Stimulated activated CD4-positive, alpha-beta T cell treated with anti-CD3 and anti-CD28 coated beads, Interleukin-1b, Interleukin-23, amount 100 ng/mL, for 24 hours (primary cell): ENCODE results near the gene JAG1.

ENCODE experiments used
- DNase-seq, 4 experiments: peaks; one replicate each; pipeline ENCODE4 v3.0.0-alpha.2; 2020; ENCODE audit warnings: low read depth in 4 of 4, low spot score in 1 of 4

Gene JAG1

DNA sequence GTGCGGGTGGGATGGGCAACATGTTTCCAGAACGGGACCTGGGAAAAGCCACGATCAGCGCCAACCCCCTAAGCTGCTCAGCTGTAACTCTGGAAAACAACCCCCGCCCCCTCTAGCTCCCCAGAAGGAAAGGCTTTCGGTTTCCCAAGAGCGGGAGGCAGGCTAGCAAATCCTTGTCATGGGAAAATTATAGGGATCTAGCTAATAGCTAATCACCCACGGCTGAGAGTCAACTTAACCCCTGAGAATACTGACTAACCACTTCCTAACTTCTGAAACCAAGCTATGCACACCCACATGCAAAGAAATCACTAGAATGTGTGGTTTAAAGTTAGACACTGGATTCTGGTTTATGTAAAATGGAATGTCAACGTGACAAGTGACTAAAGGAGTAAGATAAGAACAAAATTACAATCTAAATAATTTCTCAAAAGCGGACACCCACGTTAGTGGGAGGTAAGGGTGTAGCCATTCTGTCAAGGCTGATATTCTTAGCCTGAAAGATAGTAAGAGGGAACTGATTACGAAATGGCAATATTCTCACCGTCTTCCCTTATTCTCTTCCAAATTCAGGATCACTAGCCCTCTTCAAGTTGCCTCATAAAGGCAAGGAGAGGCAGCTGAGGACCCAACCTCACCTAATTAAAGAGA lies 20.1 kb downstream of the JAG1 start:
- no peak for DNase-seq

- no peak for DNase-seq
Observed at GRCh38 chr20:10652660-10653261, 21.0 kb downstream of the JAG1 start.

GRCh38 chr20:10652185-10652584 lies 21.6 kb downstream of the JAG1 start:
- no peak for DNase-seq

DNA sequence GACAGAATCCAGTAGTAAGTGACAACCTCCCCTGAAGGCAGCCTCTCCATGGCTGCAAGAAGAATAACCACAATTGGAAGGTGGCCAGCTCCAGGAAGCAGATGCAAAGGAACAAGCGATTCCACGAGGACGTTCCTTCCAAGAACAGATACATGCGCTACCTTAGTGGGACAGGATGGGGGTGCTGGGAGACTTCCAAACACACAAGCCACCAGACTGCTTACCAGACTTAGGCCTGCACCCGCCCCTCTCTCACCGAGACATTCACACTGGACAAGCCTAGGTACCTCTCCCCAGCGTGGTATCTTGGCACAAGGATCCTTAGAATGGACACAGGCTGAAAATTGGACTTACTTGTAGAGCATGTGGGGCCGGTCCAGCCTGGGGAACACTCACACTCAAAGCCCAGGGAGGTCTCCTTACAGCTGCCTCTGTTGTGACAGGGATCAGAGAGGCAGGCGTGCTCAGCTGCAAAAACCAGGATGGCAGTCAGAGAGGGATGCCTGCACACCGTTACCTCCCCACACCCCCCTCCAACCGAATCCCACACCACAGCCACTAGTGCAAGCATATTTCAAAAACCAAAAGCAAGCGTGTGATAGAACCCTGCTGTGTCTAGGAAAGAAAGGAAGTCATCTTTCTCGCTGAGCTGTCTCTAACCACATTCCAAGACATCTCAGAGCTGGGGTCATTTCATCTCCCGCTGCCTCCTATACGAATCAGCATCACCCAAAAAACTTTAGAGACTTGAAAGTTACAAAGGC lies 22.4 kb downstream of the JAG1 start:
- DNase-seq: no peak

DNA sequence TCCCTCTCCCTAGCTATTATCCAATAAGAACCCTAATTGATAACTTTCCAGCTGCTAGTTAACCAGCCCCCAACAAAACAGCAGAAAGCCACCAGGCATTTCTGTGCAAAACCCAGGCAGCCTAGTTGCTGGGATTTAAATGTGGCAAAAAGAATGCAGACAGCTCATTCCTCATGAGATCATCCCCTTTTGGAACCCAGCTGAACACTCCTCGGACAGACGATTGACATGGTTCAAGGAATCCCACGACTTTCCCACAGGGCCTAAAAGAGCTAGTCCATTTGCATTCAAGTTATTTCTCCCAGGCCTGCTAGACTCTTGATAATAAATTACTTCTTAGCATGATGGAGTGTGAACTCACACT lies 24.0 kb downstream of the JAG1 start:
- no peak for DNase-seq

DNA sequence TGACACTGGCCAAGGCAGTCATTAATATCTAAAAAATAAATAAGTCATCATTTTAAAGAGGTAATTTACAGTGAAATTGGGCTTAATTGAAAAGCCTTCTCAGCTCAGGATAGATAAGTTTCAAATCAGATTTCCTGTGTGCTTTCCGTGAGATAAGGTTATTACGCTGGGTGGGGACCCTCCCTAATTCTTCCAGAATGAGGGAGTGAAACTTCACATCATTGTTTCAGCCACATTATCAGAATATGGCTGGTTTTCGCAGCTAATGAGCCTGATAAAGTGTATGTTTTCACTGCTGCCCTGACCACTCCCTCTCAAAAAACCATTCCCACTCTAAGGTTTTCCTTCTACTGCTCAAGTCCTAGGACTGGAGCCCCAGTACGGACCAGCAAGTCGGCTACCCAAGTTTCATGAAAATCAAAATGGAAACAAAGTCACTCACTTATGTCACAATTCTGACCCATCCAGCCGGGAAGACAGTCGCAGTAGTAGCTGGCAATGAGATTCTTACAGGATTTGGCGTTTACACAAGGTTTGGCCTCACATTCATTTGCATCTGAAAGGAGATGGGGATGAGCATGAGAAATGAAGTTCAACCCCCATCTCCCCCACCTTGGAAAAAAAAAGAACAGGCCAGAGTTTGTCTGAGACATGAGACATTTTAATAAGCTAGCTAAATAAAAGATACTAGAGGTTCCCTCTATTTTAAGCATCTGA lies 24.6 kb downstream of the JAG1 start:
- no peak for DNase-seq

DNA sequence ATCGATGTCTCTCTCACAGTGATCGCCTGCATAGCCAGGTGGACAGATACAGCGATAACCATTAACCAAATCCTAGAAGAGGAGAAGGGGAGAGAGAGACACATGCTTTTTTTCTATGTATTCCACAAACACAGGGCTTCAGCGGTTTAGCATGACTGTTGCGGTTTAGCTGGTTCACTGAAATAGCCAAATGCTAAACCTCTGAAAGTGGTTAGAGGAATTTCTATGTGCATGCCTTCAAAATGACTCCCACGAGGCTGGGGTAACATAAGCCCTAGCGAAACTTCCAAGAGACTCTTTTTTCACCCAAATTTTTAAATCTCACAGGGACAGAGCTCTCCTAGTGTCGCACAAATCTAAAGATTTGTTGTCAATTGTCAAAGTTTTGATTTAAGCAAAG lies 25.1 kb downstream of the JAG1 start:
- no peak for DNase-seq

DNA sequence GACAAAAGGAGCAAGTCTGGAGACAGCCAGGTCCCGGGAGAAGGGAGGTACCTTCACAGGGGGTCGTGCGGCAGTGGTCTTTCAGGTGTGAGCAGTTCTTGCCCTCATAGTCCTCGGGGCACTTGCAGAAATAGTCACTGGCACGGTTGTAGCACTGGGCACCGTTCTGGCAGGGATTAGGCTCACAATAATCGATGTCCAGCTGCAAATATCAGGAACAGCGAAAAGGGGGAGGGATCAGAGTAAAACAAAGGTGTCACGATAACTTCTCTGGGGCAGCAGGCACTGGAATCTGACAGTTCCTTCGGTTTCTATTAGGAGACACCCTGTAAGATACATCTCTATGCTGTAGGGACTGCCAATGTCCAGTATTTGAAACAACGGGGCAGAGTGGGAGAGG lies 25.9 kb downstream of the JAG1 start:
- DNase-seq: no peak

- DNase-seq: no peak
Observed at GRCh38 chr20:10647471-10647870, 26.3 kb downstream of the JAG1 start.

- no peak for DNase-seq
Observed at GRCh38 chr20:10646886-10647420, 26.8 kb downstream of the JAG1 start.

DNA sequence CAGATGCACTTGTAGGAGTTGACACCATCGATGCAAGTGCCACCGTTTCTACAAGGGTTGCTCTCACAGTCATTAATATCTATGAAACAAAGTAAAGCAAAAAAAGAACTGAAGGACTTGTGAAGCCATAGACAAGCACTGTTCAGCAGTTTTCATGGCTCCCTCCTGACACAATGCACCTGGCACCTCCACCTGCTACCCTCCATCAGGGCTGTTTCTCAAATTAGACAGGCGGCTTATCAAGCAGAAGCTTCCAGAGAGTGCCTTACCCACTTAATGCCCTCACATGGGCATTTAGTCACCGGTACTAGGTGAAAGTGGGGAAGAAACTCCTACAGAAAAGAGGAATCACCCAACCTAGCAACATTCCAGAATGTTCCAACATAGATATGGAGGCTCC lies 27.8 kb downstream of the JAG1 start:
- DNase-seq: no peak

DNA sequence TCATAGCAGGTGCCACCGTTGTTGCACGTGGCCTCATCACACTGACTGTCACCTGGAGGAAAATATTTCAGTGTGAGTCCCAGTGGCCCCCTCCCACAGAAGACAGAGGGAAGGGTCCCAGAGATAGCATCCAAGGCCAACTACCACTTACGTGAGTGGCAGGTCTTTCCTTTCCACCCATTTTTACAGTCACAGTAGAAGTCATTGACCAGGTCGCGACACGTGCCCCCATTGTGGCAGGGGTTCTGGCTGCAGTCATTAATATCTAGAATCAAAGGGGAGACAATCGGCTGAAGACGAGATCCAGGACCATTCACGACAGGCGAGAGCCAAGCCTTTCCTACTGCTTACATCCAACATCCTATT lies 28.6 kb downstream of the JAG1 start:
- no peak for DNase-seq

GRCh38 chr20:10644458-10645204 lies 29.2 kb downstream of the JAG1 start:
- DNase-seq: no peak

- no peak for DNase-seq
Observed at GRCh38 chr20:10643560-10643873, 30.3 kb downstream of the JAG1 start.

DNA sequence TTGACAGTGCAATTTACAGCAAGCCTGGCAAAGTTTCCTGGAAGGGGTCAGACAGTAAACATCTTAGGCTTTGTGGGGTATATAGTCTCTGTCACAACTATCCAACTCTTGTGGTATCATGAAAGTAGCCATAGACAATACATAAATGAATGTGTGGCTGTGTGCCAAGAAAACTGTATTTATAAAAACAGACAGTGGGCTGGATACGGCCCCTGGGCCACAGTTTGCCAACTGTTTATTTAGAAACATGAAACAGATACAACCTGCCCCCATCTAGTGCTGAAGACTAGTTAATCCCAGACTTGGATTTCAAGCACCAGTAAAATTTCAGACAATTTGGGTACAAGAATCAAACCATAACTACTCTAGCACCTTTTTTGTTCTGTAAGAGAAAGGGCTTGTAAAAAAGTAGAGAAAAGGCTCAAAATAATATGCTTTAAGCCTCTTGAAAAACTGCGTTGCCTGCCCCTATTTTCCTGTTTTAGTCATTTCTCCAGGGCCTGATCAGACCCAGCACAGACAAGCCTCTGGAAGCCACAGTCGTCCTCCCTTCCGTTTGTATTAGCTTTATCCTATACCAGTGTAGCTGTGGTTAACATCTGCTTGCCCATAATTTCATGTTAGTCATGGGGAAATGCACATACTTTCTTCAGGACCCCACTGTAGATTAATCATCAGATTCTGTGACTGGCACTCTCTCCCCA lies 30.8 kb downstream of the JAG1 start:
- DNase-seq: no peak

- no peak for DNase-seq
Observed at GRCh38 chr20:10641893-10642292, 31.9 kb downstream of the JAG1 start.

- DNase-seq: no peak
Observed at GRCh38 chr20:10641467-10641866, 32.3 kb downstream of the JAG1 start.

DNA sequence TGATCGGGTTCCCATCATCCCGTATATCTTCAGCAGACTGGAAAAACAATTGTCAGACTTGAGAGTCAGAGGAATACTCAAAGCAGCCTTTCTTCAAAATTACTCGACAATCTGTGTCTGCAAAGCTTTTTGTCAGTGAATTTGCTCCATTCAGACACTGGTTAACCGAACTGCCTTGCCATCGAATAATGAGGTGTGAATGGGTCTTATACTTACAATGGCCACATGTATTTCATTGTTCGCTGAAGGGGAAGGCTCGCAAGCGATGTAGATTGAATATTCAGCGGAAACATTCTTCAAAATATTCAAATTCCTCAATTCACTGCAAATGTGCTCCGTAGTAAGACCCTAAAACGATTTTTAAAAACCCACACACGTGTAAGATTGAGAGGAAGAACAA lies 32.9 kb downstream of the JAG1 start:
- no peak for DNase-seq

- no peak for DNase-seq
Observed at GRCh38 chr20:10639737-10640556, 33.9 kb downstream of the JAG1 start.
